VCaP (cell line): ENCODE measurements around the gene RNPEPL1.

Experiments
- H3K27ac ChIP-seq: fragments of 450-650 bp; 2 replicates; pipeline ENCODE4 v1.5.1; 2017
- CTCF ChIP-seq: fragments of 450-650 bp; conservative IDR thresholded peaks from 2 replicates; pipeline ENCODE4 v1.5.1; 2017; ENCODE audit warnings: mild to moderate bottlenecking, moderate library complexity

Gene RNPEPL1

DNA sequence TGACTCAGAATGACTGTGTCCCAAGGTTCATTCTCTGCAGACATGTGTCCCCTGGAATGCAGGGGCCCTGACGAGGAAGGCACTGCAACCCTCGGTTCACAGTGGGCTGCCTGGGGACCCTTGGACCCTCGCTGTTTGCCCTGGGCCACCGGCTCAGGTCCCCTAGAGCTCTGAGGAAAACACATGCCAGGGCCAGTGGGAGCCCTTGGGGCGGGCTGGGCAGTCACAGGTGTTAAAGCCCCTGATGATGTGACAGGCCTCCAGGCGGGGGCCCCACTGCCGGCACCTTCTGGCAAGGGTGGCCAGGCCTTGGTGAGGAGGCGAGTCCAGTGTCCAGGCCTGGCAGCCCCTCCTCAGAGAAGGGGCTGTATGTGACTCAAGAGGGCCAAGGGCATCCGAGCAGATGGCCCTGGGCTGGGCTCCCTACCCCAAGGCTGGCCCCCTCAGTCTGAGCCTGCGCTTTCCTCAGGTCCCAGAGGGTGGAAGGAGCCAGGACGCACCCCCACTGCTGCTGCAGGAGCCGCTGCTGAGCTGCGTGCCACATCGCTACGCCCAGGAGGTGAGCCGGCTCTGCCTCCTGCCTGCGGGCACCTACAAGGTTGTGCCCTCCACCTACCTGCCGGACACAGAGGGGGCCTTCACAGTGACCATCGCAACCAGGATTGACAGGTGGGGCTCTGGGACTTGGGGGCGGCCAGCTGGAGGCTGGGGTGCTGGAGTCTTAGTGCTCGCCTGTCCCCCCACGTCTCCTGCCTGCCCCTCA is 29.3 kb downstream of the RNPEPL1 start:
- H3K27ac ChIP-seq = no peak overlapping the region
- TF ChIP-seq CTCF = no peak

DNA sequence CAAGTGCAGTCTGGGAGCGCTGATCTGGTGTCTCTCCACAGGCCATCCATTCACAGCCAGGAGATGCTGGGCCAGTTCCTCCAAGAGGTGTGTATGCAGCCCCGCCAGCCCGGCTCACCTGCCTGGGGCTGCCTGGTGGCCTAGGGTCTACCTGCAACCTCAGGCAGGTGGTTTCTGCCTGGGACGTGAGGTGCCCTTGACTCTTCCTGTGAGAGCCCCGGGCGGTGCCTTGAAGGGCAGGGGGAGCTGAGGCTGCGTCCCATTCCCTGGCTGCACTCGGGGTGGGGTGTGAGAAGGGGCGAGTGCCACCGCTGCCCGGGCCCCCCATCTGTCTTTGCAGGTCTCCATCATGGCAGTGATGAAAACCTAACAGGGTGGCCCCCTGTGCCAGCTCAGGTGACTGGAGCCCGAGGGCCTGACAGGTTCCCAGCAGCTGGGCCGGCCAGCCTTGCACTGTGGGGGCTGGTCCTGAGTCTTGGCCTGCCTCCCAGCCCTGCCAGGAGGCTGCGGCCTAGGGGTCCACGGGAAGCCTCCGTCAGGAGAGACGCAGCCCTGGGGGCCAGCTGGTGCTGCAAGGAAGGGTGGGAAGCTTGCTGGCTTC is 30.1 kb downstream of the RNPEPL1 start:
- no peak for TF ChIP-seq CTCF
- no peak overlapping the region for H3K27ac ChIP-seq

GRCh38 chr2:240599141-240599583 is 30.9 kb downstream of the RNPEPL1 start:
- no peak for TF ChIP-seq CTCF
- H3K27ac ChIP-seq = no peak overlapping the region

- H3K27ac ChIP-seq = no peak overlapping the region
These were observed 32.2 kb downstream of the RNPEPL1 start for GRCh38 chr2:240600451-240600961.

DNA sequence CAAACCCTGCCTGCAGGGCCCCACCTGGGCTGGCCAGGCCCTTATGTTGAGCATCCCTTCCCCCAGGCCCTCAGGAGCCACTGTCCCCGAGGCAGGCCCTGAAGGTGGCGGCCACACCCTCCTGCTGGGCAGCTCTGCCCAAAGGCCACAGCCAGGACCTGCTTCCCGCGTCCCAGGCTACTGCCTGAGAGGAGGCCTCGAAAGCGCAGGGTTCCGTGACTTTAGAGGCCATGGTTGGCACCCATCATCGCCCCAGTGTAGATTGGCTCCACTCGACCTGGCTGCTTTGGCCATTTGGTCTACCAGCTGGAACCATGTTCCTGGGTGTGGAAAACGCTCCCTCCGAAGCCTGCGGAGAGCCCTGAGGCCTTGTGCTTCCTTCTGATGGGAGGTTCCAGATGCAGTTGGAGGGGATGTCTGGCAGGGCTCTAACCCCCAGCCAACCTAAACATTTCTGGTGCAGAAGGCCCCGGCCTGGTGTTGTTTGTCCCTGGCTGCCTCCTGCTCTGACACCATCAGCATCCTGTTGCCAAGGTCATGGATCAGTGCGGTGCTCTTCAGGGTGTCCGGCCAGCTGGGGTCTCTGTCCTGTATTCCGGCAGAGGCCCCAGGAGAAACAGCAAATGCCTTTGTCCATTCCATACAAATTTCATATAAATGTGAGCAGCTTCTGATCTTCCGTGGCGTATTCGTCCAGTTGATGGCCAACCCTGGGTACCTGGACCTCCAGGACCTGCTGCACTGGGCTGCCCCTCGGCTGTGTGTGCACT is 33.0 kb downstream of the RNPEPL1 start:
- H3K27ac ChIP-seq = no peak overlapping the region
- no peak for TF ChIP-seq CTCF

More at GRCh38 chr2:240600451-240600961, 32.2 kb downstream of the RNPEPL1 start:
- no peak for TF ChIP-seq CTCF

- TF ChIP-seq CTCF = no peak
- H3K27ac ChIP-seq = no peak overlapping the region
These were observed 33.5 kb downstream of the RNPEPL1 start for GRCh38 chr2:240601831-240602160.
